GM21619 (cell line): ENCODE measurements around the gene OR5A2.
A peak's percentile ranks its signal among the peaks of the same experiment; 100 is the strongest.
"Not testable (repeated sequence)": the region's sequence is repeated elsewhere in the genome, so short reads cannot be mapped to it uniquely, and the experiment has no call there.

ENCODE experiments used
- ATAC-seq: cut with Tn5 transposase; IDR thresholded peaks from one replicate; pipeline ENCODE4 v1.9.1; 2021; ENCODE audit not compliant: unreplicated experiment

The OR5A2 gene

DNA sequence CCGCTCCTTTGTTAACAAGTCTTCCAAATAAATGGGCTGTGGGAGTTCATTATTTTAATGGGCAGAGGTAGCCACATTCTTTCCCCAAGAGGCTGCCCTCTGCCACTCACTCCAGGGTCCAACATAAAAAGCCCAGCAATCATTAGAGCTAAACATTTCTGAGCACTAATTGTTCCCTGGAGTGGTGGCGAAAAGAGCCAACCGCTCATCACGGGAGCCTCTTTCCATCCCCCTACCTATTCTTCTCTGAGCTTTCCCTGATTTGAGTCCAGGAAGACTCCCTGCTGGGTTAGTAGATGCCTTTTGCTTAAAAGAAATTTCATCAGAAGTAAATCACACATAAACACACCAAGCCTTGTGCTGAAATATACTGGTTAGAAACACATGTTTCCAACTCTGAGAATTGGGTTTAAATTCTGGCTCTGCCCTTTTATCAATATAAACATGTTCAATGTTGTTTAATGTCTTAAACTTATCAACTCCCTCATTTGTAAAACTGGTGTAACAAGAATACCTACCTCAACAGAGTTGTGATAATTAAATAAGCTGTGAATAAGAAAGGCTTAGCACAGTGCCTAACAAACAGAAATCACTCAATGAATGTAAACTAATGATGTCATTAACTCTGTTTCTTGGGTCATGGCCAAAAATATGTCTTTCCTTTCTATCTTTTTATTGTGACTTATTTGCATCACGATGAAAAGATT lies at the start of gene OR5A2:
Gene OR5A2, minus strand, starts transcription at position 53 of the 707 bp plus-strand sequence. CDS start 3,460 bp downstream, outside the sequence.
- ATAC-seq: no peak

GRCh38 chr11:59475176-59475575 lies 49.0 kb upstream of the OR5A2 start:
- ATAC-seq: no peak

DNA sequence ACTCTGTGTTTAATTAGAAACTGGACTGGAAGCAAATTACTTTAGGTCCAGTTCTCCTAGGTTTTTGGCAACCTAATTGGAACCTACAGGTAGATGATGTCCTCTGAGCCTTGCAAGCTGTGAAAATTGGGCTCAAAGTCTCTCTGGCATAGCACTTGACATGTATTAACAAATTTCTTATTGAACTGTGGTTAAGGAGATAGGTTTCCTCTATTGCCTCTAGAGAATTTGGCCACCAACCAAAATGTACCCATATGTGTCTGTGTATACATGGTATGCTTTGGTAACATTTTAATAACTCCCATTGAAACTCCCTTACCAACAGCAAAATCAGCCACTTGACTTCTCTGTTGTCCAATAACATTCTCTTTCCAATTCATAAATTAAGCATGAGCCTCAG lies 46.8 kb upstream of the OR5A2 start, which contains the start of gene OR4D10:
Gene OR4D10, plus strand, starts transcription at position 301 of the 400 bp plus-strand sequence. CDS start 4,115 bp downstream, outside the sequence.
- ATAC-seq: no peak

DNA sequence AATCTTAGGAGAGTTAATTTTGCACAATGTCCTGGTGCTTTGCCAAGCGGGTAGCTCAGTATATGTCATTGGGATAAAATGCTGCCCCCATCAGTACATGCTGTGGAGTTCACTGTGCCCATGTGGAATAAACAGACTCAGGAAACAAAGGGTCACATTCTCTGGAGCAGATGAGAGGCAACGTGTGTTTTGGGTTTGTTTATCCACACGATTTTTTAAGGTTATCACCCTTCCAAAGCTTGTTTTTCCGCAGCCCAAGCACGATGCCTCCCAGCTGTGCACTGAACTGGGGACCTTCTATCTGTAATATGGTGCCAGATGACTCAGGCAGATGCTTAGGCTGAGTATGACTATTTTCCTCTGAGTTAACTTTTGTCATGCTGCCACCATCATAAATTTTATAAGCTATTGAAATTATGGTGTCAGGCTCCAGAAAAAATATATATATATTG lies 37.0 kb upstream of the OR5A2 start:
- ATAC-seq: no peak

- no peak for ATAC-seq
Observed at GRCh38 chr11:59459916-59460315, 33.7 kb upstream of the OR5A2 start.

- no peak for ATAC-seq
Observed at GRCh38 chr11:59456661-59457060, 30.4 kb upstream of the OR5A2 start, which contains the start of gene OR4D6. OR4D6 (plus strand) TSS chr11:59456961; CDS start chr11:59456961, 0 bp downstream.

DNA sequence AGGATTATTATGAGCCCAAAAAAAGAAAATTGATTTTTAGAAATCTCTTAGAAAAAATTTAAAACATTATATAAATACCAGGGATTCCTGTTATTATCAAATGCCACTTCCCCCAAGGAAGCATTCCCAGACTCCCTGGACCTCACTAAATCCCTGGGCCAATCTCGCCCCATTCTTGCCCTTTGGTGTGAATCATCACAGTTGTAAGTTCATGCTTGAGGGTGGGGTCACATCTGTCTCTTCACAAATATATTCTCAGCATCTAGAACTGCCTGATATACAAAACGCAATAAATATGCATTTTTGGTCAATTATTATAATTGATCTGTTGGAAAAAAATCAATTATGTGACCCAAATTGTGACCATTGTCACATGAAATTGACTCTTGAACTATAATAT lies 22.3 kb upstream of the OR5A2 start:
- ATAC-seq: no peak

DNA sequence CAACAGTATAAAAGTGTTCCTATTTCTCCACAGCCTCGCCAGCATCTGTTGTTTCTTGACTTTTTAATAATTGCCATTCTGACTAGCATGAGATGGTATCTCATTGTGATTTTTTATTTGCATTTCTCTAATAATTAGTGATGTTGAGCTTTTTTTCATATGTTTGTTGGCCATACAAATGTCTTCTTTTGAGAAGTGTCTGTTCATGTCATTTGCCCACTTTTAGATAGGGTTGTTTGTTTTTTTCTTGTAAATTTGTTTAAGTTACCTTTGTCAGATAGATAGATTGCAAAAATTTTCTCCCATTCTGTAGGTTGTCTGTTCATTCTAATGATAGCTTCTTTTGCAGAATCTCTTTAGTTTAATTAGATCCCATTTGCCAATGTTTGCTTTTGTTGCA lies 19.4 kb upstream of the OR5A2 start:
- not testable (repeated sequence) for ATAC-seq

GRCh38 chr11:59437770-59438169 lies 11.6 kb upstream of the OR5A2 start:
- no peak for ATAC-seq

- ATAC-seq: no peak
Observed at GRCh38 chr11:59436169-59436568, 10.0 kb upstream of the OR5A2 start, which contains the start of gene OR5A1. OR5A1 (plus strand) TSS chr11:59436469; CDS start chr11:59443169, 6,700 bp downstream.

- ATAC-seq: peak; percentile 82
Observed at GRCh38 chr11:59429924-59430516, 3.8 kb upstream of the OR5A2 start.

GRCh38 chr11:59427068-59427382 lies 812 bp upstream of the OR5A2 start:
- ATAC-seq: no peak

DNA sequence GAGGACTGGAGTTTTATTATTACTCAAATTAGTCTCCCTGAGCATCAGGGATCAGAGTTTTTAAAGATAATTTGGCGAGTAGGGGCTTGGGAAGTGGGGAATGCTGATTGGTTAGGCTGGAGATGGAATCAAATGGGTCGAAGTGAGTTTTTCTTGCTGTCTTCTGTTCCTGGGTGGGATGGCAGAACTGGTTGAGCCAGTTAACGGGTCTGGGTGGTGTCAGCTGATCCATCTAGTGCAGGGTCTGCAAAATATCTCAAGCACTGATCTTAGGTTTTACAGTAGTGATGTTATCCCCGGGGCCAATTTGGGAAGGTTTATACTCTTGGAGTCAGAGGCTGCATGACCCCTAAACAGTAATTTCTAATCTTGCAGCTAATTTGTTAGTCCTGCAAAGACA lies 1.1 kb downstream of the OR5A2 start:
- no peak for ATAC-seq

DNA sequence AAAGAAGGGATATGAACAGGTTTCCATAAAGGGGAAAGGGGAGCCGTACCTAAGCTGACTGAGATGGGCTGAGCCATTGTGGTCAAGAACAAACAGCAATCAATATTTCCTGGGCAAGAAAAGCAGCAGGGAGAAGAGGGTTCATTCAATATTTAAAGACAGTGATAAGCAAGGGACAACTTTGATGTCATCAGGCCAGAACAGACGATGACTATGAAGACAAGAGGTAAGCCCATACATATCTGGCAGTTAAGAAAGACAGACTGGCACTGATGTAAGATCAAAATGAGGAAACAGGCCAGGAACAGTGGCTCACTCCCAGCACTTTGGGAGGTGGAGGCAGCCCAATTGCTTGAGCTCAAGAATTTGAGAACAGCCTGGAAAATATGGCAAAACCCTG lies 2.4 kb downstream of the OR5A2 start:
- no peak for ATAC-seq

GRCh38 chr11:59418156-59418555 lies 8.1 kb downstream of the OR5A2 start:
- ATAC-seq: no peak

DNA sequence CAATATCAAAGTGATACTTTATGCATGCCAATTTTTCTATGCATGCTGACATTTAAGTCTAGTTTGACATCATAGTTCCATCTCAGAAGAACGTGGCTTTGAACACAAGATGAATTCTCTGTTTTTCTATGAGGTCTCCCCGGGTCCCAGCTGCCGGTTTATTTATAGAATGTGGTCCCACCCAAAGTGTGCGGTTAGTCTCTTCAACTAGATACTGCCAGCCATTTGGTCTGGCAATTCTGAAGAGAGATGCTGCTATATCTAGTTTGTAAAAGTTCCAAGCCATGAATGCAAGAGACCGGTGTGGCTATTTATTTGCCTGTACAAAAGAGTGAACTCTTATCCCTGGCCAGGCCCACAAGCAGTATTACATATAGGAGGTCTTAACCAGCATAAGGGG lies 9.2 kb downstream of the OR5A2 start:
- ATAC-seq: no peak

GRCh38 chr11:59416613-59417012 lies 9.6 kb downstream of the OR5A2 start:
- no peak for ATAC-seq

DNA sequence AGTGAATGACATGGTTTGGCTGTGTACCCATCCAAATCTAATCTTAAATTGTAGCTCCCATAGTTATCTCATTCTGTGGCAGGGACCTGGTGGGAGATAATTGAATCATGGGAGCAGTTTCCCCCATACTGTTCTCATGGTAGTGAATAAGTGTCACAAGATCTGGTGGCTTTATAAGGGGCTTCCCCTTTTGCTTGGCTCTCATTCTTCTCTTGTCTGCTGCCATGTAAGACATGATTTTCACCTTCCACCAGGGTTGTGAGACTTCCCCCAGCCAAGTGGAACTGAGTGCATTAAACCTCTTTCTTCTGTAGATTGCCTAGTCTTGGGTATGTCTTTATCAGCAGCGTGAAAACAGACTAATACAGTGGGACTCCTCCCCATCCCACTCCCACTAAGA lies 11.1 kb downstream of the OR5A2 start:
- no peak for ATAC-seq

GRCh38 chr11:59413646-59414045 lies 12.6 kb downstream of the OR5A2 start:
- no peak for ATAC-seq

DNA sequence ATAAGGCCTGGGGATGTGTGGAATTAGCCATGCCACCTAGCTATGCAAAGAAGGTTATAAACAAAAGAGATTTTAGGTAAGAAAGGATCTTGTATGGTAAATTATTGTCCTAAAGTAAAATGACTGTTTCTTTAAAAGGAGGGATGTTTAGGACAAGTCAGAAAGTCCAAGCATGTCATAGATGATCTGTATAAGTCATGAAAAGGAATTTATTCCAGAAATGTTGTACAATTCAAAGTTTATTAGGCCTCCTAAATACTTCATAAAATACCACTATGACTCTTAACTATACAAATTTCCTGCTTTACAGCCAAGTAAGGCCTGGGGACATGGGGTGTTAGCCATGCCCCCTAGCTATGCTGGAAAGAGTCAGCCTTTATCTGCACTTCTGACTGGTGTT lies 22.7 kb downstream of the OR5A2 start:
- ATAC-seq: no peak

DNA sequence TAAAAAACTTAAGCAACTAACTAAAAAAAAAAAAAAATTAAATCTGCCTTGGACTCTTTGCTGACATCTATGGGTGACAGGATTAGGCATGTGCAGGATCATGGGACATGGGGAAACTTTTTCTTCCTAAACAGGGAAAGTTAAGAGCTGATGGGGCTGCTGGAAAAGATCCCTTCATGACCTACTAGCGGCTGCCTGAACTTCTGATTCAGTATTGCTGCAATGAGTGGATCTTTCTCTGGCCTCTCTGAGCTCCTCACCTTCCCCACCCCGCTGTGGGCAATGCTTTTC lies 25.0 kb downstream of the OR5A2 start:
- ATAC-seq: no peak

- no peak for ATAC-seq
Observed at GRCh38 chr11:59400461-59401261, 25.6 kb downstream of the OR5A2 start.
